ENCODE results near the gene RPL27A. TPM values are rescaled to one million over a fixed set of nuclear protein-coding genes. Genes with fewer than 3 reads are reported as not detected.

The RPL27A gene
- total and polyA plus RNA-seq, 2 donors from 2014 or later: 664 to 2,260 TPM

GRCh38 chr11:8697054-8697453 lies 14.5 kb downstream of the RPL27A start:
- Histone ChIP-seq H3K27me3 (ENCODE audit: control insufficient read depth, insufficient read depth, low read length) (no peaks in the 10 kb centered on the region), H3K9ac (ENCODE audit: low read length in 3 of 3) (no peak overlapping the region), H3K4me1 (ENCODE audit: control insufficient read depth in 2 of 3, insufficient read depth in 2 of 3, low read depth in 1 of 3, low read length in 3 of 3) (peaks cover 0 to 2% (median 0%) of the 10 kb centered on the region in 3 donors), H3K4me3 (ENCODE audit: low read length in 3 of 3) (no peak overlapping the region), H3K27ac (ENCODE audit: low read depth in 2 of 2, low read length in 2 of 2) (no peak overlapping the region), H3K9me3 (ENCODE audit: control insufficient read depth in 2 of 3, insufficient read depth in 1 of 3, low read length in 3 of 3) (no peaks in the 10 kb centered on the region), H3K36me3 (ENCODE audit: control insufficient read depth in 2 of 3, insufficient read depth in 3 of 3, low read length in 3 of 3) (peaks cover 6 to 26% (median 20%) of the 10 kb centered on the region in 3 donors)
- no peak for FAIRE-seq
- DNase-seq: no peak
- no peak for TF ChIP-seq CTCF (IDR thresholded peaks at IDR 0.05; ENCODE audit: borderline replicate concordance, extremely low read depth, insufficient read depth)
- intact Hi-C loops (cut with DNase I): no loop called here

GRCh38 chr11:8698379-8698851 lies 15.8 kb downstream of the RPL27A start:
- H3K27ac ChIP-seq (ENCODE audit: low read depth in 2 of 2, low read length in 2 of 2): no peak overlapping the region
- H3K4me3 ChIP-seq (ENCODE audit: low read length in 3 of 3): no peak overlapping the region
- intact Hi-C loops (cut with DNase I): no loop called here

GRCh38 chr11:8698917-8699441 lies 16.4 kb downstream of the RPL27A start:
- FAIRE-seq (no peak), DNase-seq (no peak)
- H3K4me3 ChIP-seq (ENCODE audit: low read length in 3 of 3): no peak overlapping the region
- H3K27ac ChIP-seq (ENCODE audit: low read depth in 2 of 2, low read length in 2 of 2): no peak overlapping the region
- H3K36me3 ChIP-seq (ENCODE audit: control insufficient read depth in 2 of 3, insufficient read depth in 3 of 3, low read length in 3 of 3): peaks cover 6 to 19% (median 19%) of the 10 kb centered on the region in 3 donors
- TF ChIP-seq CTCF (IDR thresholded peaks at IDR 0.05; ENCODE audit: borderline replicate concordance, extremely low read depth, insufficient read depth): no peak
- peaks cover 0 to 2% (median 0%) of the 10 kb centered on the region in 3 donors for H3K4me1 ChIP-seq (ENCODE audit: control insufficient read depth in 2 of 3, insufficient read depth in 2 of 3, low read depth in 1 of 3, low read length in 3 of 3)
- H3K27me3 ChIP-seq (ENCODE audit: control insufficient read depth, insufficient read depth, low read length): no peaks in the 10 kb centered on the region
- no peak overlapping the region for H3K9ac ChIP-seq (ENCODE audit: low read length in 3 of 3)
- H3K9me3 ChIP-seq (ENCODE audit: control insufficient read depth in 2 of 3, insufficient read depth in 1 of 3, low read length in 3 of 3): no peaks in the 10 kb centered on the region
- intact Hi-C loops (cut with DNase I): no loop called here

More at GRCh38 chr11:8698379-8698851, 15.8 kb downstream of the RPL27A start:
- H3K27me3 ChIP-seq (ENCODE audit: control insufficient read depth, insufficient read depth, low read length): no peaks in the 10 kb centered on the region
- DNase-seq (no peak), FAIRE-seq (no peak)
- TF ChIP-seq CTCF (IDR thresholded peaks at IDR 0.05; ENCODE audit: borderline replicate concordance, extremely low read depth, insufficient read depth): no peak
- peaks cover 6 to 18% (median 17%) of the 10 kb centered on the region in 3 donors for H3K36me3 ChIP-seq (ENCODE audit: control insufficient read depth in 2 of 3, insufficient read depth in 3 of 3, low read length in 3 of 3)
- no peaks in the 10 kb centered on the region for H3K9me3 ChIP-seq (ENCODE audit: control insufficient read depth in 2 of 3, insufficient read depth in 1 of 3, low read length in 3 of 3)
- H3K4me1 ChIP-seq (ENCODE audit: control insufficient read depth in 2 of 3, insufficient read depth in 2 of 3, low read depth in 1 of 3, low read length in 3 of 3): peaks cover 0 to 2% (median 0%) of the 10 kb centered on the region in 3 donors
- no peak overlapping the region for H3K9ac ChIP-seq (ENCODE audit: low read length in 3 of 3)
